ENCODE measurements around the gene ZNF438.

DNA sequence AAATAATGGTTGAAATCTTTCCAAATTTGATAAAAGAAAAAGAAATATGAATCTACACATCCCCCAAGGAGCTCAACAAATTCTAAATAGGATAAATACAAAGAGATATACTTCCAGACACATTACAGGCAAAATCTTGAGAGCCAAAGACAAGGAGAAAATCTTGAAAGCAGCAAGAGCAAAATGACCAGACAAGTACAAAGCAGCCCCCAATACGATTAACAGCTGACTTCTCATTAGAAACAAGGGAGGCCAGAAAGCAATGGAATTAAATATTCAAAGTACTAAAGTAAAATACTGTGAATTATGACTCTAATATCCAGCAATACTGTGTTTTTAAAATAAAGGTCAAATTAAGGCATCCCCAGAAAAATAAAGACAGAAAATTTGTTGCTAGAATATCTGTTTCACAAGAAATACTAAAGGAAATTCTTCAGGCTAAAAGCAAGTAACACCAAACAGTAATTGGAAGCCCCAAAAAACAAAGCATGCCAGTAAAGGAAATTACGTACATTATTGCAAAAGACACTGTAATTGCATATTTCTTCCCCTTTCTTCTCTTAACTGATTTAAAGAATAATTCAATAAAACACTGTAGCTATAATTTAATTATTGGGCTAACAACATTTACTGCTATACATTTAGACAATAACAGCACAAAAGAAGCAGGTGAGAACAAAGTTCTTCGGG lies 36.4 kb downstream of the ZNF438 start:
- TF ChIP-seq ZNF883 (CRISPR knock-in tag; IDR thresholded peaks at IDR 0.05; ENCODE audit: not compliant biosample characterization) (no peak), NFIC (IDR thresholded peaks at IDR 0.05; ENCODE audit: low read length) (no peak), ZNF121 (CRISPR knock-in tag; IDR thresholded peaks at IDR 0.05) (no peak), ELF4 (CRISPR knock-in tag; IDR thresholded peaks at IDR 0.05; ENCODE audit: borderline replicate concordance) (no peak), ETS1 (CRISPR knock-in tag; IDR thresholded peaks at IDR 0.05) (no peak), SP2 (CRISPR knock-in tag; IDR thresholded peaks at IDR 0.05) (no peak)
- TF ChIP-seq, protein P1, sequence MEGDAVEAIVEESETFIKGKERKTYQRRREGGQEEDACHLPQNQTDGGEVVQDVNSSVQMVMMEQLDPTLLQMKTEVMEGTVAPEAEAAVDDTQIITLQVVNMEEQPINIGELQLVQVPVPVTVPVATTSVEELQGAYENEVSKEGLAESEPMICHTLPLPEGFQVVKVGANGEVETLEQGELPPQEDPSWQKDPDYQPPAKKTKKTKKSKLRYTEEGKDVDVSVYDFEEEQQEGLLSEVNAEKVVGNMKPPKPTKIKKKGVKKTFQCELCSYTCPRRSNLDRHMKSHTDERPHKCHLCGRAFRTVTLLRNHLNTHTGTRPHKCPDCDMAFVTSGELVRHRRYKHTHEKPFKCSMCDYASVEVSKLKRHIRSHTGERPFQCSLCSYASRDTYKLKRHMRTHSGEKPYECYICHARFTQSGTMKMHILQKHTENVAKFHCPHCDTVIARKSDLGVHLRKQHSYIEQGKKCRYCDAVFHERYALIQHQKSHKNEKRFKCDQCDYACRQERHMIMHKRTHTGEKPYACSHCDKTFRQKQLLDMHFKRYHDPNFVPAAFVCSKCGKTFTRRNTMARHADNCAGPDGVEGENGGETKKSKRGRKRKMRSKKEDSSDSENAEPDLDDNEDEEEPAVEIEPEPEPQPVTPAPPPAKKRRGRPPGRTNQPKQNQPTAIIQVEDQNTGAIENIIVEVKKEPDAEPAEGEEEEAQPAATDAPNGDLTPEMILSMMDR (CRISPR knock-in tag; IDR thresholded peaks at IDR 0.05): no peak

Data from HepG2 (cell line).